Measurements from ENCODE around the gene ZSCAN5B.

Gene ZSCAN5B

GRCh38 chr19:56142897-56143434 is 54.6 kb downstream of the ZSCAN5B start:
- no peak for DNase-seq

- no peak for DNase-seq
Measured at GRCh38 chr19:56142087-56142787, 55.3 kb downstream of the ZSCAN5B start.

- DNase-seq, result no peak
Measured at GRCh38 chr19:56141417-56141993, 56.1 kb downstream of the ZSCAN5B start.

- peak; percentile 98 for DNase-seq
Measured at GRCh38 chr19:56140583-56141416, 56.8 kb downstream of the ZSCAN5B start, which contains the start of gene ZNF444. TSS of gene ZNF444 (plus strand) at chr19:56141287. CDS start at chr19:56146912, 5,625 bp downstream.

GRCh38 chr19:56139847-56140582 is 57.6 kb downstream of the ZSCAN5B start:
- no peak for DNase-seq

All from GOT3 (cell line).